Stimulated activated CD4-positive, alpha-beta T cell treated with anti-CD3 and anti-CD28 coated beads, TNF-alpha, amount 100 ng/mL, for 48 hours (primary cell): ENCODE results near the gene EIF6.
"Not testable (repeated sequence)": the region's sequence is repeated elsewhere in the genome, so short reads cannot be mapped to it uniquely, and the experiment has no call there.

Experiments
- DNase-seq, 3 donors: peaks; one replicate each; pipeline ENCODE4 v3.0.0-alpha.2; 2020; ENCODE audit warnings: low read depth in 3 of 3

EIF6 gene

DNA sequence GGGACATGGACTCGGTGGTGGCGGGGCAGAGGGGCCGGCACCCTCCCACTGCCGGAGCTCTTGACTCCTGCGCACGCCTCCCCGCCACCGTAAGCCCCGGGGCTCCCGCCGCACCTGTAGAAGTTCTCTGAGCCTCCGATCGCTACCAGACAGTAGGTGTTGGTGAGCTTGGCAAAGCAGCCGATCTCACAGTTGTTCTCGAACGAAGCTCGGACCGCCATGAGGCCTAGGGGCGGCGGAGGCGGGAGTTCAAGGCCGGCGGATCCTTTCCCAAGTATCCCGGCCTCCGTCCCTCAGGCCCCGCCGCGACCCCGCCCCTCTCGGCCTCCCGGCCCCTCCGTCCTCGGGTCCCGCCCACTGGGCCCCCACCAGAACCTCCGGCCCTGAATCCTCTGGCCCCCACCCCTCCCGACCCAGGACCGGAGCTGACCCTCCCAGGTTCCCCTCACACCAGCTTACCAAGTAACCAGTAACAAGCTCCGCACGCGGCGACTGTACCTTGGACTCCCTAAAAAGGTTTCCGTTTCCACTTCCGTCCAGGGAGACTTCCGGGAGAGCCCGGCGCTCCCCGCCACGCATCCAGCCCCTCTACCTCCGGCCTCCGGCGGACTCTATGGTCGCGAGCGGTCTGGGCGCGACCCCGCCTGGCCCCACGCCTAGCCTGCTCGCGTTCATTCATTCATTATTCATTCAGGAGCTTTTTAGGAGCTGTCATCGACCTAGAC lies at the start of gene EIF6:
Gene EIF6 (minus strand): TSS at position 506 of the 725 bp plus-strand sequence. CDS start 285 bp downstream, at position 221.
- DNase-seq, result peak; percentile 56 to 77 (median 71)

DNA sequence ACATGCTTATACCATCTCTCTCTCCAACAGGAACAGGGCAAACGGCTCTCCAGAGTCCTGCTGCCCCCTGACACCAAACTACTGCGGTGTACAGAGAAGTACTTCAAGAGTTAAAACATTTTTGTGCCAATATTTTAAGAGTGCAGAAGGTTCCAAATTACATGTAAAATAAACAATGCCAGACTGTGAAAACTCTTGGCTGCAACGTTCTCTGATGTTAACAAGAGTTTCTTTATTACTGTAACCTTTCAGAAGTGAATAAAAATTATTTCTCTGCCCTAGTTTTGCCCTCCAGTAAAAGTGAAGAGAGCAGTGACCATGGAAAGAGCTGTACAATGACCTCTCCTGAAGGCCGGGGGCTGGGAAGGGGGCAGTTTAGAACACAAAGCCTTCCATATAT lies 49.0 kb upstream of the EIF6 start:
- DNase-seq, result no peak

DNA sequence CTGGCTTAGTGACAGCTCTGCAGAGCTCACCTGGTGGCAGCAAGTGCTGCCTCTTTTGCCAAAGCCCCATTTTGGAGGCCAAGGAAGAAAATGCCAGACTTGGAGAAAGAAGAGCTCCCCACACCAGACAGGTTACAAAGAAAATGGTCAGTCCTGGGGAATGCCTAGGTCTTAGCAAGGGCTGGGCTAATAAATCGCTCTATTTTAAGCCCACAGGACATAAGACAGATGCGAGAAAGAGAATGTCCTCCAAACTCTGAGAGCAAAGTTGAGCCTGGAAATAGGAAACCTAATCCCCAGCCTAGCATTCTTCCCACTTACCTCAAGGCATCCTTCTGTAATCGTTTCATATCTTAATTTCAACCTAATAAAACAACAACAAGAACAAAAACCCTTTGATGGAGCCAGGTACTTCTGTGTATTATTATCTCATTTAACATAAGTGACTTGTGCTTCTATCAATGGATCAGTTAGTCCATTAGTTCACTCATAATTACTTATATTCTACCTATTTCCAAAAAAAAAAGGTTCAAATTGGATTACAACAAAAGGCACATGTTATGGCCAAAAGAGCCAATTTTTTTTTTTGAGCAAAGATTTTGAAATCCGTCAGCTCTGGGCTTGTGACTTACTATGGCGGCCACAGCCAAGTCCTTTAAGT lies 48.1 kb upstream of the EIF6 start:
- DNase-seq, result no peak

DNA sequence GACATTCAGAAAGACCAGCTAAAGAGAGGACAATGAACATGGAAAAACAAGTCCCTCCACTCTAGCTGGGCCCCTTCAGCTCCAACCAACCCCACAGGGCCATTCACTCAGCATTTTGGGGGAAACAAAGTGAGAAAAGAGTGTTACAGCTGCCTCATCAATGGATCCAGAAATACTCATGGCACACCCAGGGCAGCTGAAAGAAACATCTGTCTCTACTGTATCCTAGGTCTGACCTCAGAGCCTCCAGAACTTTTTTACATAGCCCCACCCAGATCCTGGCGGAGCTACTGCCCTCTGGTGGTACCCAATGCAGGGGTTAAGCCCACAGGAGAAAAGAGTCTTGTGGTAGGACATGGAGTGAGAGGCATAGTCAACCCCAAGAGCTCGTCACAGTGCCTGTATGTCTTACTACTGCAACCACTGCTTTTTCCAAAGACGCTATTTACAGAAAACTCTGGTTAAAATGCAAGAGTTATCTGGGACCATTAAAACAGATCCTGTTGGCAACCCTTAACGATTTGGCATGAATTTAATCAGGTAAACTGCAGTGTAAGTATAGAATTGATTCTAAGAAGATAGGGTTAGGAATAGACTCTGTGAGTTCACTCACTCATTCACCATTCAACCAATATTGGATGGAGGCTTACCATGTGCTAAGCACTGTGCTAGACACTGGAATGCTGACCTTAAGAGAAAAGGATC lies 45.0 kb upstream of the EIF6 start:
- DNase-seq, result peak; percentile 39 to 50 (median 44)

DNA sequence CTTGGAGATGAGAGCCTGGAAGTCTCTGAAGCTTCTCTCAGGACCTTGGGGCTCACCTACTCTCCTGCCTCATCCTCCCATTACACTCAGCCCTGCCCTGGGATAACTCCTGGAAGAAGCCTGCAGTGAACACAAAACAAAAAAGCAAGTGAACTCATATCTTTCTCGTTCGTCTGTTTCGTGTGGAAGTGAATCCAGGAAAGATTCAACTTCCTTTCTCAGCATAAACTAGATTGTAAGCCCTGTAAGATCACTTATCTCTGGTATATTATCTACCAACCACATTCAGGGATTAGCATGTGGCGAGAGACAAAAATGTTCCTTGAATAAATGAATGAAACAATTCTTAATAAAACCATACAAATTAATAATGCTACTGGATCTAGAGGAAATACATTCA lies 44.1 kb upstream of the EIF6 start:
- DNase-seq, result no peak

DNA sequence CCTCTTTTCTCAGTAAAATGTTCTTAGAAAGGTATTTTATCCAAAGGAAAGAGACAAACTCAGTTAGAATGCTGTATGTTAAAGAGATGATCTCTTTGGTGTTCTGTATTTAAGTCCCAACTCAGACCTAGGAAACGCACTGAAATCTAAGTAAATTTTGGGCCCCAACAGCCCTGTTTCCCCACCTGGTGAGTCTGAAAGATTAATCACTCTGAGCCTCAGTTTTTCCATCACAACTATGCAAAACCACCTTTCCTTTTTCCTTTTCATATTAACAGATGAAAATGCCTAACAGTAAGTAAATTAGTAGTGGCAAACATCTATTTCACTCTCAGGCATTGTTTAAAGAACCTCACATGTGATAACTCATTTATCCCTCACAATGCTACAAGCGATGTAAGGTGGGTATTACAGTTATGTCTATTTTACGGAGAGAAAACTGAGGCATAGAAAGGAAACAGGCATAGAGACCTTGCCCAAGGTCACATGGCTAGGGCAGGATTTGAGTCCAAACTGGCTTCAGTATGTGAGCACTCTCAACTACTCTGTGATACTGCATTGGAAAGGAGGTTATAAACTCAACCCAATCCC lies 43.6 kb upstream of the EIF6 start:
- DNase-seq, result no peak

DNA sequence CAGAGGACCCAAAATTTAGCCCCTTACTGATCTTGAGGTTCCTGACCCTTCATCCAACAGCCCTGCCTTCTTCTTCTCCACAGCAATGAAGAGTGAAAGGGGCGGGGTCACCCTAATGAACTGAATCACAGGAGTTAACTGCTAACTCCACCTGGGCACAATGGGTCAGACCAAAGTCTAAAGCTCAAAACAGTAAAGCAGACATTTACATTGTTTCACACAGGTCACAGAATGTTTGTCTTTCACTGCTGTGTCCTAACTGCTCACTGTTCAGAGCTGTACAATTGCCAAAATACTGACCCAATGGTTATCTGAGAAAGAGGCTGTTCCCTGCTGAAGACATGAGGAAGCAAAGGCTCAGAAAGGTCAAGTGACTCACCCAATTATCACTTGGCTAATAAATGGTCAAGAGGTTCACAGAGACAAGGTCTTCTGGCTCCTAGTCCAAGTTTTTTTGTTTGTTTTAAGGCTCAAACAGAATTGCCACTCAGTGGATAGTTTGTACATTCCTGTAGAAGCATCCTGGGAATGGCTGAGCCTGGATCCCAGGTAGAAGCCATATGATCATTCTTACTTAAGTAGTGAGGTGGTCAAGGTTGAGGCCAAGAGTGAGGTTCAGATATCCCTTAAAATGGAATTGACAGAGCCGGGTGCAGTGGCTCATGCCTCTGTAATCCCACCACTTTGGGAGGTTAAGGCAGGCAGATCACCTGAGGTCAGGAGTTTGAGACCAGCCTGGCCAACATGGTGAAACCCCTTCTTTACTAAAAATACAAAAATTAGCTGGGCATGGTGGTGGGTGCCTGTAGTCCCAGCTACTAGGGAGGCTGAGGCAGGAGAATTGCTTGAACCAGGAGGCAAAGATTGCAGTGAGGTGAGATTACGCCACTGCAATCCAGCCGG lies 42.8 kb upstream of the EIF6 start:
- DNase-seq, result no peak

DNA sequence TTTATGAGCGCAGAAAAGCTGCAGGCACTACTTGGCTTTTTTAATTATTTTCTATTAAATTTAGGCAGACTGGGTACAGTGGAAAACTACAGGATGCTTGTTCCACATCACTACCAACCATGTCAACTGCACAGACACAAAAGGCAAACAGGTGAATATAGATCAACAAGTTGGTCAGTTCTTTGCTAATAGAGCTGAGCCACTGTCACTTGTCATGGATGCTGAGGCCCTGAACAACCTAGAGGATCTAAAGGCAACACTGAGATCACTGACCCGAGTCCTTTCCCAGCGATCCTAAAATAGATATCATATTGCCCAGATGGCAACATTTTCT lies 42.1 kb upstream of the EIF6 start:
- DNase-seq, result no peak

DNA sequence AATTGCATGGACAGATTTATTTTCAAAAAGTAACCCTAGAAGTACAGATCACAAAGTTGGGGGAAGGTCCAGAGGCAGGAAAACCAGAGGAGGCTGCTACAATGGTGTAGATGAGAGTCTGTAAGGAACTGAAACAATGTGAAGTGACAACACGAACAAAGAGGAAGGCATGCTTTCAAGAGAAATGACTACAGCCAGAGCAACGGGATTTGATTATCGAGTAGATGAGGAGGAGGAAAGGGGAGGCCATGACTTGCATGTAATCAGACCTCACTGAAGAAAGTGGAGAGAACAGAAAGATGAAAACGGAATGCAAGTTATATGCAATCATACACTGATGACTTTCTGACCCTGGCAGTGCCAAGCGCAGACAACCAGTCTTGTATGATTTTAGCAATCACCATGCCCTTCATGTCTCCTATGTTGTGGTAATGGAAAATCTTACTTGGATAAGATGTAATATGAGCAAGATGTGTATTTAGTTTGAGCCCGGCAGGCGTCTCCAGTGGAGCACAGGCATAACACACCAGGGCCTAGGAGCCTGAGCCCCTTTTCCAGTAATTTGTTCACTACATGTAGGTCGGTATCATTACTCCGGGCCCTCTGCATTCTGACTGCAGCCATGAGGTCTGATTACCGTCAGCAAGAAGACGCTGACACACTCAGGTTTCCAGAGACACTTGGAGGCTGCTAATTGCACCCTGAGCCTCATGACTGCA lies 41.6 kb upstream of the EIF6 start:
- DNase-seq, result no peak

DNA sequence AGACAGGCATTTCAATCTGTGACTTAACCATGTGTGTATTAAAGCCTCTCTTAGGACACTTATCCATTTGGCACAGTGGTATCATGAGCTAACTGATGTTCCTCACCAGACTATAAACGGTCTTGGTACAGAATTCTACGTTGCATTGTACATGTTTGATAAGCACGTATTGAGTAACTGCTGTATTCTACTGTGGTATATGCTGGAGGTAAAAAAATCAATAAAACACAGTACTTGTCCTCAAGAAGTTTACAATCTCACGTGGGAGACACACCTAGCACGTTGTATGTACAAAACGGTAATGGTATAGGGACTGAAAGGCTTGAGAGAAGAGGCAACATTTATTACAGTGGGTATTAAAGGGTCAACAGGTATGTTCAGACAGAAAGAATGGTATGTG lies 40.8 kb upstream of the EIF6 start:
- no peak for DNase-seq

DNA sequence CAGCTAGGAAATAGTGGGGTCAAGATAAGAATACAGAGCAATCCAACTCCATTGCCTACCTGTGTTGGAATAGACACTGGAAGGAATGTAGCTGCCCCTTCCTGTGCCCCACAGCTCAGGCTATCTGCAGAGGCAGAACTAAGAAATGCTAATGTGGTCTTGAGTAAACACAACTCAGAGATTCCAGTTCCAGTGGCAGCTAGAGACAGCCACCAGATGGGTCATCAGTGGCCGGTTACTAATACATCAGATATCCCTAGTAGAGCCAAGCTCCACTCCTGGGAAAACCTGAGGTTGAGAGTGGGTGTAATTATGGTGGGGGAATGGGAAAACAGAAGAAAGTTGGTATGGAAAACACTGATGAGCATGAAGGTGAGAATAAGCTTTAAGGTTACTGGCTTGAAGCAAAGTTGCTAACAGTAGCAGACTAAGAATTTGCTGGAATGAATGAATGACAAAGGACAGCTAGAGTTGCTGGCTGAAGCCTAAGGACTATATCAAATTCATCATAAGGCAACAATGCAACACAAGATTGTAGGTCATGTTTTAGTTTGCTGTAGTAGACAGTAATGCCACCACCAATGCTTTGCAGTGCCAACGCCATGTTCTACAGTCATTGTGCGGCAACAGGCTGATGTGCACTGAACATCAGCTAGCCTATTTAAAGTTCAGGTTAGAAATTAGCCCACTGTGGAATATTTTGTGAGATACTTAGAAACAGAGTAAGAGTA lies 36.0 kb upstream of the EIF6 start:
- no peak for DNase-seq

DNA sequence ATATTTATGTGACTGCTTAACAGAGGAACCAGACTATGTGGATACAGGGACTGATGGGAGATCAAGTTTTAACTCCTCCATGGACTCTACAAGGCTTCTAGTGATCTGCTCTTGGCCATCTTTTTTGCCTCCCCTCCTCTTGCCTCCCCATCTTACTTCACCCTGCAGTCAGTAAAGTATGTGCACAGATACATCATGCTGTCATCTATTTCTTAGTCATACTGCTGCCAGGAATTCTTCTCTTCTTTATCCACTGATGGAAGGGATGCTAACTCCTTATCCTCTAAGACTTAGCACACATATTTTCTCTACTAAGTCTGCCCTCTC lies 35.3 kb upstream of the EIF6 start:
- DNase-seq, result no peak

DNA sequence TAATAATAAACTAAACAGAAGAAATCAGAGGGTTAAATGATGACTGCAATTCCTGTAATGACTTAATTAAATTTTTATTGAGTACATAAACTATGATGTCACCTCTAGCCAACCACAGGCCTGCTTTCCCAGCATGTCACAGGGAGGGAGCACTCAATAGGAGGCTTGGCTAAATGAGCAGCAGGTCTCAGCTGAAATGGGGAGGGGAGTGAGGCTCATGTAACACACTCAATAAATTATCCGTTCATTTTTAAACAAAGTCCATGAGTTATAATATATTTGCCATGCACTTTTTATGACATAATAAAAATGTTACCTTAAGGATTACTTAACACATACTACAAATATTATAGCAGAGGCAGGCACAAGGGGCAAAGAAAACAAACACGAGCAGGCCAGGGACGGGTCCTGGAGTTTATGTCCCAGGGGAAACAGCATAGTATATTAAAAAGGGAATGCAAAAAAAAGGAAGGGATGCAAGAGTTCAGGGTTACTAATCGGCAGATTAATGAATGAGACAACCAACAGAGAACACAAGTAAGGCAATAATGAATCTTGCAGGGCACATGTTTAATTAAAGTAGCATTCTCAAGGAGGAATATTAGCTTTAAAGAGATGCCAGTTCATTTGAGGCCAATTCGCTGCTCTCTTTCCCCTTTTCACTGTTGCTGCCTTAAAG lies 34.8 kb upstream of the EIF6 start:
- no peak for DNase-seq

DNA sequence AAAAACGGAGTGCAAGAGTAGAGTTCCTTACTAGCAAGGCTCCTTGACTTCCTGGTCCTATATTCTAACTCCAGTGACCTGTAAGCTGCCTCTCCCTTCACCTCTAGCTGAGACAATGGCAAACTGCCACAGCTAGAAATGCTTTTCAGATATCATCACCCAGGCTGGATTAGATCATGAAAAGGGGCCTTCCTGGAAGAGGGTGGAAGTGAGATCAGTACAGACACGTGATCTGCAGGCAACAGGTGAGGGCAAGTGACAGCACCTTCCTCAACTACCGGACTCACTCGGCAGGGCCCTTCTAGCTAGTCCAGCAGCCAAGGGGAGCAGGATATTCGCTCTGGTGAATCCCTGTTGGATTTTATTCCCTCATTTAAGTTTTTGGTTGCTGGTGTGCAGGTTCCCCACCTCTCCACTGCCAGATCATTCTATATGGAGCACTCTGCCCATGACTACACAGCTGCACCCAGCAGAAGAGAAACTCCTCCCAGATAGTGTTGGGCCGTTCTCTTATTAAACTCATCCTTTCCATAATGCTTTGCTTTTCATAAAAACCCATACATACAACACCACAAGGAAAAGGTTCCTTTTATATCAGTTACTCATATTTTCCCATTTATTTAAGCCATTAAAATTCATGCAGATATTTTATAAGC lies 34.1 kb upstream of the EIF6 start:
- DNase-seq, result no peak

DNA sequence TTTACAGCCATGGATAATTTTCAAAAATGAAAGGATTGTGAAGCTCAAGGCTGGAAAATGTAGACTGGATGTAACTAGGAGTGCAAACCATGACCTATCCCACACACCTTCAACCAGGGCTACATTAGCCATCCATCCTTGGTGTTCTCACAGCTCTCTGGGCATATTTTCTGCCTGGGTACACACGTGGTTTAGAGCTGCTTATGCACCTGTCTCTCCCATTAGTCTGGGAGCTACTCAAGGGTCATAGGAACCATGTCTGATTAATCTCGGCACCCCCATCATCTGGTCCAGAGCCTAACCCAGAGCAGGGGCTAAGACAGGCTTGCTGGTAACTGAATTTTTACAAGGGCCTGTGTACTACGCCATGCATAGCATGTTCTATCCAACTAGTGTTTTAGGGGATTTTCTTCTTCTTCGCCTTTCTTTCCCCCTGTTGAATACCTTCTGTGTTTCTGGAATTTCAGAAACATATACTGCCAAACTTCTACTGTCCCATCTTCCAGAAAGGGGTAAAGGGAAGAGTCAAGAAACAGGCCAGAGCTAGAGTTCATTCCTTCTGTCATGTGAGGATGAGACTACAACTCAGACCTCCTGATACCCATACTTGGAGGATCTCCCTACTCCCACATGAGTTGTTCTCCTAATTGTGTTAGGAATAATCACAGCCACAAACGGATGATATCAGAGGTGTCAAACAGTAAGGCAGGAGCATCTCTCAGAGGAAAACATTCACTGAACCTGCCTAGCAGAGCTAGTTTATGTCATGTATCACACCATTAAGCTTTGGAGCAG lies 33.0 kb upstream of the EIF6 start:
- DNase-seq, result no peak

DNA sequence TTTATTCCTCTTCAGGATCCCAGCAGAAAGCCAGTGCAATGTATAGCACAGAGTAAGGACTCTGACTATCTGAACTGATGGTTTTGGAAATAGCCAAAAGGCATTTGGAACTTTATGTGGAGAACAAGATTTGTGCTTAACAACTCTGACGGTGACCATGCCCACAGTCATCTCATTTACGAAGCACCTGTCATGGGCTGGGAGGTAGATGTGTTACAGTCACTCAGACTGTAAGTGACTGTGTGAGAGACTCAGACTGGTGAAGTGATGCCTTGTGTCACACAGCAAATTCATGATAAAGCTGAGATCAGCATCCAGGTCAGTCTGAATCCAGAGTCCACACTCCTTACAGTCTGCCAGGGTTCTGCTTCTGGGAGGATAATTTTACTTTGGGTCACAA lies 31.5 kb upstream of the EIF6 start:
- no peak for DNase-seq

DNA sequence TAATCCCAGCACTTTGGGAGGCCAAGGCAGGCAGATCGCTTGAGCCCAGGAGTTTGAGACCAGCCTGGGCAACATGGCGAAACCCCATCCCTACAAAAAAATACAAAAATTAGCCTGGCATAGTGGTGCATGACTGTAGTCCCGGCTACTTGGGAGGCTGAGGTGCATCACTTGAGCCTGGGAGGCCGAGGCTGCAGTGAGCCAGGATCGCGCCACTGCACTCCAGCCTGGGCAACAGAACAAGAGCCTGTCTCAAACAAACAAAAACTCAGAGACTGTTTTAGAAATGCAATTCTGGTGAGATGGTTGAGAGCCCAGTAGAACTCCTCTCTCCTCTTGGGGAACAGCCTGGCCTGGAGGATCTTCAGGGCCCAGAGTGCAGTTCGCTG lies 31.1 kb upstream of the EIF6 start:
- DNase-seq, result not testable (repeated sequence)

DNA sequence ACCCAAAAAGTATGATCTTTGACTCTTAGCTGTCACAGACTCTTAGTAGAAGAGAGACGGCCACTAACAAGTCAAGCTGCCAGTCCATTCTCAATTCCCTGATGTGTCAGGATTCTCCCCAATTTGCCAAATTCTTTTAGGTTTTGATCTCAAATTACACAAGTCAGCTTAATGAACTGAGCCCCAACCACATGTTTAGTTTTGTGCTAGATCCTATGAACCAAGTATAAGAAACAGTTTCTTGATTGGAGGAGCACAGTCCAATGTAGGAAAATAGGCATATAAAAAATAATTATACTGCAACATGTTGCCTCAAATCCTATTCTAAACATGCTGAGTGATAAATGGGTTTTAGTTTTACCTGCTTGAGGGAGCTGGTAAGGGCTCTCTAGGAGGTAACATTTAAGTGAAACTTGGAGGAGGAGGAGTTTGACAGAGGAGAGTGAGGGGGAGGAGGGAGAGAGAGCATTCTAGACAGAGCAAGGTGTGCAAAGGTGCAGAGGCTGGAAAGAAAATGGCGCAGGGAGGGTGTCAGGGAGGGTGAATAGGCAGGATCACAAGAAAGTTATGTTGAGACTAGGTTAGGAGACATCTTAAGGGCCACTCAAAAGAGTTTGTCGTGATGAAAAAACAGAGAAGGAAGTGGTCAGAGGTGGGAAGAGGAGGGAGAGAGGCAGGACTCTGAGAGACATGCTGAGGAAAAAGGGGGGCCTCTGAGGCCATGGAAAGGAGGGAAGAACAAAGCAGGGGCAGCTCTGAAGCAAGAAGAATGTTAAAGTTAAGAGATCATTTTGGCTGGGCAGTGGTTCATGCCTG lies 30.5 kb upstream of the EIF6 start:
- DNase-seq, result no peak
